DND-41 (cell line): Measurements from ENCODE around the gene USP7.

ENCODE experiments used
- CTCF ChIP-seq: IDR thresholded peaks from 2 replicates; pipeline ENCODE4 v1.5.1; 2012; ENCODE audit warnings: borderline replicate concordance, low read length, moderate library complexity, mild to moderate bottlenecking; ENCODE audit not compliant: poor library complexity, severe bottlenecking; ENCODE audit errors: extremely low read depth
- EZH2 ChIP-seq: IDR thresholded peaks from 3 replicates; pipeline ENCODE4 v1.6.1; 2012; ENCODE audit warnings: borderline replicate concordance, low read depth, mild to moderate bottlenecking, moderate library complexity, low read length, inconsistent platforms; ENCODE audit not compliant: severe bottlenecking

GRCh38 chr16:8945626-8946296 lies 17.9 kb downstream of the USP7 start:
- TF ChIP-seq CTCF (no peak), EZH2 (no peak)
